HG03103 (cell line): ENCODE data around the gene KMT2A.
"Not testable (repeated sequence)": the region's sequence is repeated elsewhere in the genome, so short reads cannot be mapped to it uniquely, and the experiment has no call there.

ENCODE experiments used
- ATAC-seq: cut with Tn5 transposase; IDR thresholded peaks from one replicate; pipeline ENCODE4 v1.9.1; 2021; ENCODE audit warnings: low read depth; ENCODE audit not compliant: unreplicated experiment

Gene KMT2A

DNA sequence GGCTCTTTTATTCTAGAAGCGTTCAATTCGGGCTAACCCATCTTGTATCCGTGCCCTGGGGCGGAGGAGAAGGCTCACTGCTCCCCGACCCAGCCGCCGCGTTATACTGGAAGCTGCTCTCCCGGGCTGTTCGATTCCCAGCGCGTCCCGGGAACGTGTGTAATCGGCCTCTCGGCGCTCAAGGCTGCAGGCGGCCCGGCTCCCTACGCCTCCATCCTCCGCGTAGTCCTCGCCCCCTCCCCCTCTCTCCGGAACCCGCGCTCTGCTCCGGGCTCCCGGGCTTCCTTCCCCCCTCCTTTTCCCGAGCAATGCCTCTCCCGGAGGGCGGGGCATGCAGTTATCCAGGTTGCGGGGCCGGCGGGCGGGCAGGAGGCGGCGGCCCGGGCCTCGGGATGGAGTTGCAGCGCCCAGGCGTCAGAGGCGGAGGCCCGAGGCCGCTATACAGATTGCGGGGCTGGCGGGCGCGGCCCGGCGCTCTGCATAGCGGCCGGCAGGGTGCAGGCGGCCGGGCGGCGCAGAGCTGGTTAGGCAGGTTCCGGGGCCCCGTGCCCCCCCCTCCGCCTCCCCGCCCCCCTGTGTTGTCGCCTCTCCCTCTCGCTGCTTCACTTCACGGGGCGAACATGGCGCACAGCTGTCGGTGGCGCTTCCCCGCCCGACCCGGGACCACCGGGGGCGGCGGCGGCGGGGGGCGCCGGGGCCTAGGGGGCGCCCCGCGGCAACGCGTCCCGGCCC is at the start of gene KMT2A:
KMT2A (plus strand) TSS at position 600 of the 732 bp plus-strand sequence; CDS start at position 621, 21 bp downstream.
- ATAC-seq, result peak; percentile 41

DNA sequence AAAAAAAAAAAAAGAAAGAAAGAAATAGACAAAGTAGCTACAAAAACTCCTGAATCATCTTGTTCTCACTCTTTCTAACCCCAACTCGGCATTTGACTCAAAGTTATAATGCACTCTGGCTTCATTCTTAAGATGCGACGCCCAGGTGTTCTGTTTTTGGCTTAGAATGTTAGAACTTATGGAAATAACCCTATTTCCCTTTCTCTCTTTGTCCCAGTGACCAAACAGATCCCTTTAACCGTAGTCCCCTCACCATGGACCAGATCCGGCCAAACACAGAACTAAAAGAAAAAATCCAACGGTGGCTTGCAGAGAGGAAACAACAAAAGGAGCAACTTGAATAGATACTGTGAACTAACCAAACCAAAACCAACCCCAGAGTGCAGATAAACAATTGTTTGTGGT is 40.2 kb upstream of the KMT2A start:
- no peak for ATAC-seq

DNA sequence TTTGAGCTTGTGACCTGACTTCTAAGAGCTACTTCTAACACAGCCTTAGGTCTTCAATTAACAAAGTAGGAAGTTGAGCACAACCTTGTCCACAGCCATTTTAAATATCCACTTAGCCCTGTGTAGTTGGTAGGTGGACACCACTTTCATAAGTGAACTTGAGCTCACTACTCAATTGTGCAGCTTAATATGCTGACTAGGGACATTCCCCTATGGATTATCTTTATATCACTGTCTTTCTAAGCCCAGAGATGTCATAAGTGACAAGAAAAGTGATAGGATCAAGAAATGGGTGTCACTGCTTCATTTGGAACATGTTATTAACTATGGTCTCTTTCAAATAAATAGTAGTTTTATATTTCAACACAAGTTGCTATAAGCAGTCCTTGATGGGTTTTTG is 38.8 kb upstream of the KMT2A start:
- ATAC-seq, result no peak

- no peak for ATAC-seq
These were observed 37.3 kb upstream of the KMT2A start for GRCh38 chr11:118398791-118399559.

DNA sequence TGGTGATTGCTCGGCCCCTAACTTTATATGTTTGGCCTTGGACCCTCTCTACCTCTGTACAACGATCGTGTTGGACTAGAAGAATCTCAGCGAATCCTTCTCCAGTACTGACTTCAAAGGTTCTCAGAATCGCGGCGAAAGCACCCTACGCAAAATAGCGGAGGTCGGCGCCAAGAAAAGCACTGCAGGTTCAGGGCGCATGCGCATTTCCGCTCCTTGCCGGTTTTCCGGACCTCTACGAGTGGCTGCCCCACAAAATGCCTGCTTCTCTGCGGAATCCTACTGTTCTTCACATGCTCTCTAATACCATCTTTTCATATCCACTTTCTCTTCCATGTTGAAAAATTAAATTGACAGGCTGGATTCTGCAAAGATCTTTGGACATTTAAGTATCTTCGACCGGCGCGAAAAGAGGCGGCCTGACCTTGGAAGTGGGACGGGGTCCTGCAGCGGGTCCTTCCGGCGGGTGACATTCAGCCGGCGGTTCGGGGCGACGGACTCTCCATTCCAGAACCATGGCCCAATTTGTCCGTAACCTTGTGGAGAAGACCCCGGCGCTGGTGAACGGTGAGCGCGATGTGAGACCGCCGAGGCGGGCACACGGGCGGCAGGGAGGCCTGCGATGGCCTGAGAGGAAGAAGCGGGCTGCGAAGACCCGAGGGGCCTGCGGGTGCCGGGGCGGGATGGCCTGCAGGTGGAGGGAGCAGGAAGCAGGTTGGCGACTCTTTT is 35.0 kb upstream of the KMT2A start, which contains the start of gene ATP5MG:
ATP5MG (plus strand) TSS at position 456 of the 729 bp plus-strand sequence; CDS start at position 516, 60 bp downstream.
- peak; percentile 48 for ATAC-seq

DNA sequence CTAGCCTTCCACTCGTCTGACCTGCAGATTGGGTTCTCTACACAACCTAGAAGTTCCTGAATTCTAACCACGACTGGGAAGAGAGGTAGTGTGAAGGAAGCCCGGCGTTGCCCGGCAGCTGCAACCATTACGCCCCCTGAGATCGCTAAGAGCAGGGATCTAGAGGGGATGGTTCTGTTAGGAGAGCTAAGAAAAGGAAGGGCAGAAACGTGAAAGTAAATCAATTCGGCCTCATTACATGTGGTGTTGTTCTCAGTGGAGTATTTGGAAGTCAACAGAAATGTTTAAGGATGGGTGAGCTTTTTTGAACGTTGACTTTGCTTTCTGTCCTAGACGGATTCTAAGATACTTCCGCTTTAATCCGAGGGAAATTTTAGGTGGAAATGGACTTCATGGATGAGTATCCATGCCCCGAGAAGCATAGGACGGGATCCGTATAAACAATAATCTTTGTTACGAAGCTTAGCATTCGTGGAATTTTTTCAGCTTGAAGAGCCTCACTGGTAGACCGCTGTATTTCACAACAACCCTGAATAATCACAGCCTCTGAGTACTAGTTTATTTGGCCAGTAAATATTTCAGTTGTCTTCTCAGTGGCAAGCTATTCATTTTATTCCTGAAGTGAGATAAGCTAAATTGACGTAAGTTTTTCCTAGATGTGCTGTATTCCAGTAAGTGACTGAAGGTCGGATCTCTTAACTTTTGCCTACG is 34.3 kb upstream of the KMT2A start:
- ATAC-seq, result no peak

DNA sequence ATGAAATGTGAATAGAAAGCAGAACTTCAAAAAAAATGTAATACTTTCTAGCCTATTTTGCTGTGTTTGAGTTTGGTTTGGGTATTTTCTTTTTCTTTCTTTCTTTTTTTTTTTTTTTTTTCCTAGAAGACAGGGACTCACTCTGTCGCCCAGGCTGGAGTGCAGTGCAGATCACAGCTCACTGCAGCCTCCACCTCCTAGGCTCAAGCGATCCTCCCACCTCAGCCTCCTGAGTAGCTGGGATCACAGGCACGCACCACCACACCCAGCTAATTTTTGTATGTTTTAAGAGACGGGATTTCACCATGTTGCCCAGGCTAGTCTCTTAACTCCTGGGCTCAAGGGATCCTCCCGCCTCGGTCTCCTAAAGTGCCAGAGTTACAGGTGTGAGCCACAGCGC is 33.7 kb upstream of the KMT2A start:
- ATAC-seq, result not testable (repeated sequence)

DNA sequence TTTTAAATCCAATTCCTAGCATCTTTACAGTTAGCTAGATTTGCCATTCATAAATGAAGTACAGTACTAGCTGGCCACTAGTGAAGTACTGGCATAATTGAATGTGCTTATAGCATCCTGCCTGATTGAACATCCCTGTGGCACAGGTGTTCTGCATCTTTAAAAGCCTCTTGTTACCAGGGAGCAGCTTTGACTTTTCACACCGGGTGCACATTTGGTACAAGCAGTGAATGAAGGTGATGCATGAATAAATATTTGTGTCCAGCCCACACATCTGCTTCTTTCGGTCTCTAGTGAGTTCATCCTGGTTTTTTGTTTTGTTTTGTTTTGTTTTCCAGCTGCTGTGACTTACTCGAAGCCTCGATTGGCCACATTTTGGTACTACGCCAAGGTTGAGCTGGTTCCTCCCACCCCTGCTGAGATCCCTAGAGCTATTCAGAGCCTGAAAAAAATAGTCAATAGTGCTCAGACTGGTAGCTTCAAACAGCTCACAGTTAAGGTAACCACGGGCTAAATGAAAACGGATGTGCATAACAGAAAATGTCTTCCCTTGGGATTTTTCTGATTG is 29.6 kb upstream of the KMT2A start:
- no peak for ATAC-seq

DNA sequence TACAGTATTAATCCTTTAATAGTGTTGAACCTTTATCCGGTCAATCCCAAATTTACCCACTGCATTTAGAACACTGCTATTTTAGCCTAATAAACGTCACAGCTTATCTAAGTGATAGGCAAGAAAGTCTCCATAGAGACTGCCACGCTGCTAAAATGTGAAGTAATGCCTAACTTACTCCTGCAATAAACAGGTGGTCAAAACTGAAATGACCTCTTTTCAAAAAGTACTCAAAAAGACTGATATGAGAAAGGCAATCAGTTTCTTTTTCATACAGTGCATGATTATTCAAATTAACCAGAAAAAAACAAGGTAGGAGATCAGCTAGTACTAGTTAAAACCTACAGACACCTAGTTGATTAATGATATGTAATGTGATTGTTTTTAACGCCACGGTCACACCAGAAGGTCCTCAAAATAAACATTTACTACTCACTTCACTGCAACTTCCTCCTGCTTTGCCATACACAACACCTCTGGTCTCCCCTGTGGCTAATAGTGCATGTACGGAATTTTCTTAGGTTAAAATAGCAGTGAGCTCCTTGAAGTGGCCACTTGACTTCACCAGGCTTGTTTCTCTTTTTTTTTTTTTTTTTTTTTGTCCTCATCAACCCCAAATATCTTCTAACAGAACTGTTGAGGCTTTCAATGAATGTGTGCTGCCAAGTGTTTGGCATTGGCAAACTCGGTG is 26.1 kb upstream of the KMT2A start:
- ATAC-seq, result no peak

GRCh38 chr11:118411530-118411929 is 24.8 kb upstream of the KMT2A start:
- no peak for ATAC-seq

DNA sequence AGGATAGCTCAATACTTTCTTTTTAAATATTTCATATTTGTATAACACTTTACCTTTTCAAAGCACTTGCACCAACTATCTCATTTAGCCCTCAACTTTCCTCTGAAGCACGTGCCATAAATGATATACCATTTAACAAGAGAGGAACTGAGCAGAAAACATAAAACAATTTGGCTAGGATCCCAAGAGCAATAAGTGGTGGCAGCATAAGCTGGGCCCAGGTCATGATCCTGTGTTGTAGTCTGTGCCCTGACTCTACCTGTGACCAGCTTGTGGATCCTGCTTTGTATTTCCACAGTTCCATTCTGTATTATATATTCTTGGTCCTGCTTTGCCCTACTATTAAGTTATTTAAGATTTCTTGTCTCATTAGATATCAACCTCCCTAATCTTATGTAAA is 23.4 kb upstream of the KMT2A start:
- ATAC-seq, result no peak

DNA sequence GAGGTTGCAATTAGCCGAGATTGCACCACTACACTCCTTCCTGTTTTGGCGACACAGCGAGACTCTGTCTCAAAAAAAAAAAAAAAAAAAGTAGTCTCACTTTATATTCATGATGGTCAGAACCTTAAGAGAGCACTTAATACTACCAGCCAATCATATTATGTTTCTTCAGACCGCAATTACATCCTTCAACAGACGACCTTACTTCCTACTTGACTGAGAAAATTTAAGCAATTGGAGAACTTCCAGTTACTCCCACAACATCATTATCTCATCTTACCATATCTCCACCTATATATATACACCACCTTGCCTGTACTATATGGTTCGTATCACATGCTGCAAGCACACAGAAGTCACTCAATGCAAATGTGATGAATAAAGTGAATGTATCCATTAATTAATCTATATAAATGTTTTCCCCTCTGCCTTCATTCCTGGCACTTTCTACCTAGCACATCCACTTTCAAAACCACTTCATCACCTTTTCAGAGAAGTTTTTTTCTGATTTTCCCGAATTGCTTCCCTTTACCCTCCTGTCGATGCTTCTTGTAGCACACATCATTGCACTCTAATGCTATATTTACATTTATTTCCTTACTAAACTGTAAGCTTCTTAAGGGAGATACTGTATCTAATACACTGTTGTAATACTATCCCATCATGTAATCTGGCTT is 21.1 kb upstream of the KMT2A start:
- no peak for ATAC-seq

GRCh38 chr11:118415739-118416068 is 20.6 kb upstream of the KMT2A start:
- no peak for ATAC-seq

DNA sequence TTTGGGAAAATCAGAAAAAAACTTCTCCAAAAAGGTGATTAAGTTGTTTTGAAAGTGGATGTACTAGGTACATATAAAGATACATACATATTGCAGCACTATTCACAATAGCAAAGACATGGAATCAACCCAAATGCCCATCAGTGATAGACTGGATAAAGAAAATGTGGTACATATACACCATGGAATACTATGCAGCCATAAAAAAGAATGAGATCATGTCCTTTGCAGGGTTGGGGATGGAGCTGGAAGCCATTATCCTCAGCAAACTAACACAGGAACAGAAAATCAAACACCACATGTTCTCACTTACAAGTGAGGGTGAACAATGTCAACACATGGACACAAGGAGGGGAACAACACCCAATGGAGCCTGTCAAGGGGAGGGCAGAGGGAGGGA is 19.4 kb upstream of the KMT2A start:
- not testable (repeated sequence) for ATAC-seq

- ATAC-seq, result no peak
These were observed 18.5 kb upstream of the KMT2A start for GRCh38 chr11:118417801-118418200.

GRCh38 chr11:118418766-118419165 is 17.5 kb upstream of the KMT2A start:
- ATAC-seq, result no peak

- no peak for ATAC-seq
These were observed 8.6 kb upstream of the KMT2A start for GRCh38 chr11:118427707-118428106.

DNA sequence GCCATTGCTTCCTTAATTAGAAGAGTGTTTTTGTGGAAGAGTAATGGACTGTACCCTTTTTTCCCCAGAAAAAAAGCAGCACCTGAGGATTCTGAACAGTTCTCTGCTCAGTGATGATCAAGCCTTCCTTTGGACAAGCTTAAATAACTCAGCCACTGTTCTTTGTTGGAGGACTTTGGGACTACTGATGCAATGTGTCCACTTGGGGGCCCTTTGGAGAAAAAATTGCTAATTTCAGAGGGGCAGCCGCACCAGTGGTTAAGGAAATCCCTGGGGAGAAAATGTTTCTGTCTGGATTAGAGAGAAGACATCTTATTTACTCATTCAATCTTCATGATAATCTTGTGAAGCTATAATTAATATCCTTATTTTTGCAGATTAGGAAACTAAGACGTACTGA is 5.3 kb upstream of the KMT2A start:
- ATAC-seq, result no peak

DNA sequence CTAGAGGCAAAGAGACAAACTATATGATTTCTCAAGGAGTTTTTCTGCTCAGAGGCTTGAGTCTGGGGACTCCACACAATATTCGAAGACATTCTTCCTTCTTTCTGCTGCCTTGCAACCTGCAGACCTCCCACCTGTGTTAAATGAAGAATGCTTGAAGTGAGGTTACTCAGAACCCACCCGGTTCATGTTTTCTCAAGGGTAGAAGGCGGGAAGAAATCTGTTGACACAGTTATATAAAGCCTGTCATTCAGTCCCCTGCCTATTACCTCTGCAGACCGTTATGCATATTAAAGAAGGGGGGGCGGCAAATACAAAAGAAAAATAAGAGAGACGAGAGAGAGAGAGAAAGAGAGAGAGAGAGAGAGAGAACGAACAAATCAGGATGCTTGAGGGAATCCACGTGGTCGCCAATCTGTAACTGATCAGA is 2.2 kb upstream of the KMT2A start:
- no peak for ATAC-seq
